GM12878 (cell line): ENCODE measurements around the gene CSF2. TPM values are rescaled to one million over a fixed set of nuclear protein-coding genes. Genes with fewer than 3 reads are reported as not detected.

ENCODE experiments used
- ATAC-seq: fragments of 200-7000 bp; cut with Tn5 transposase; 3 replicates; pipeline ENCODE4 v1.9.1; 2020; ENCODE audit warnings: mild to moderate bottlenecking, moderate library complexity
- BruUV-seq: library from RNA; stranded (reverse); fragments of 400-500 nt; replicated peaks from 2 replicates; lab custom pipeline; 2021; lab: Mats Ljungman, UMichigan
- CTCF ChIA-PET: fragments of 300-600 bp; sonication (Branson Sonifier 250); formaldehyde crosslinking; extraction: SDS; loops from one replicate; lab custom pipeline; 2021; ENCODE audit warnings: inconsistent platforms; lab: Yijun Ruan, JAX
- POLR2A ChIA-PET: fragments of 350-600 bp; formaldehyde crosslinking; extraction: SDS; loops from one replicate; lab custom pipeline; 2021; ENCODE audit warnings: inconsistent platforms; lab: Charles Lee
- RAD21 ChIA-PET: fragments of 300-600 bp; sonication (Branson Sonifier 250); formaldehyde crosslinking; loops from one replicate; lab custom pipeline; 2023; ENCODE audit warnings: antibody characterized with exemption; ENCODE audit not compliant: unreplicated experiment; lab: Charles Lee
- SMC1A ChIA-PET: fragments of 300-600 bp; sonication (Branson Sonifier 250); formaldehyde crosslinking; loops from one replicate; lab custom pipeline; 2023; ENCODE audit not compliant: unreplicated experiment, uncharacterized antibody; lab: Charles Lee
- DNase-seq: peaks from one replicate; pipeline ENCODE4 v3.0.0-alpha.2; 2011; ENCODE audit warnings: low read depth, low spot score
- FAIRE-seq: peaks from 3 replicates; lab custom pipeline; 2011; peaks lifted over from hg19 to GRCh38; lab: Jason Lieb, UNC
- H2AFZ ChIP-seq: 2 replicates; pipeline ENCODE4 v1.6.0; 2011; ENCODE audit warnings: low read depth, low read length, control low read depth; ENCODE audit not compliant: control insufficient read depth
- H3K27ac ChIP-seq: 2 replicates; pipeline ENCODE4 v1.5.1; 2011; ENCODE audit warnings: control low read depth; ENCODE audit not compliant: control insufficient read depth, insufficient read depth
- H3K27me3 ChIP-seq, 2 experiments: replicated peaks in 1 of 2; 2 replicates each; pipeline versions ENCODE4 v1.6.0 to v1.6.1; 2011; ENCODE audit warnings: low read length in 1 of 2; ENCODE audit not compliant: control insufficient read depth in 2 of 2, insufficient read depth in 2 of 2
- H3K36me3 ChIP-seq, 2 experiments: 2 replicates each; pipeline ENCODE4 v1.5.1; 2011; ENCODE audit warnings: low read length in 1 of 2; ENCODE audit not compliant: control insufficient read depth in 2 of 2, insufficient read depth in 2 of 2
- H3K4me1 ChIP-seq: 2 replicates; pipeline ENCODE4 v1.6.1; 2011; ENCODE audit warnings: mild to moderate bottlenecking, low read length, moderate library complexity, mixed read lengths; ENCODE audit not compliant: control insufficient read depth, insufficient read depth
- H3K4me2 ChIP-seq: 2 replicates; pipeline ENCODE4 v1.6.0; 2011; ENCODE audit warnings: control low read depth; ENCODE audit not compliant: control insufficient read depth, insufficient read depth
- H3K4me3 ChIP-seq: fragments of 200-600 bp; sonication (generic); 2 replicates; pipeline ENCODE4 v1.5.1; 2016
- H3K79me2 ChIP-seq: 2 replicates; pipeline ENCODE4 v1.6.0; 2011; ENCODE audit warnings: low read length; ENCODE audit not compliant: control insufficient read depth, insufficient read depth
- H3K9ac ChIP-seq: 2 replicates; pipeline ENCODE4 v1.8.0; 2011; ENCODE audit warnings: low read length, control low read depth, mixed read lengths; ENCODE audit not compliant: control insufficient read depth, insufficient read depth
- H3K9me3 ChIP-seq: replicated peaks from 3 replicates; pipeline ENCODE4 v1.5.1; 2011; ENCODE audit warnings: mild to moderate bottlenecking, low read length; ENCODE audit not compliant: control insufficient read depth, insufficient read depth
- H4K20me1 ChIP-seq: 2 replicates; pipeline ENCODE4 v1.6.0; 2011; ENCODE audit not compliant: control insufficient read depth, insufficient read depth
- BMI1 ChIP-seq: fragments of 450-650 bp; IDR thresholded peaks from 2 replicates; pipeline ENCODE4 v1.6.1; 2016; ENCODE audit warnings: mild to moderate bottlenecking, moderate library complexity, borderline replicate concordance
- CHD1 ChIP-seq: IDR thresholded peaks from 2 replicates; pipeline ENCODE4 v1.6.1; 2012; ENCODE audit warnings: low read depth, low read length, improper control_type of control experiment
- JUND ChIP-seq: IDR thresholded peaks from 2 replicates; pipeline ENCODE4 v1.6.1; 2012; ENCODE audit warnings: low read depth, mild to moderate bottlenecking, low read length, improper control_type of control experiment, moderate library complexity
- RUNX3 ChIP-seq: IDR thresholded peaks from 2 replicates; pipeline ENCODE4 v1.6.1; 2012; ENCODE audit warnings: low read length, inconsistent platforms
- SMAD1 ChIP-seq: fragments of 450-650 bp; IDR thresholded peaks from 2 replicates; pipeline ENCODE4 v1.6.1; 2018; ENCODE audit warnings: mild to moderate bottlenecking, low read depth; ENCODE audit not compliant: partially characterized antibody
- TBL1XR1 ChIP-seq: IDR thresholded peaks from 2 replicates; pipeline ENCODE4 v1.6.1; 2012; ENCODE audit warnings: low read depth, low read length, improper control_type of control experiment
- ZNF207 ChIP-seq: fragments of 450-650 bp; IDR thresholded peaks from 2 replicates; pipeline ENCODE4 v1.6.1; 2014; ENCODE audit warnings: antibody characterized with exemption, mild to moderate bottlenecking, borderline replicate concordance
- WGBS: methylation state at CpG from one replicate; pipeline ENCODE4 v1.1.6; 2016; ENCODE audit warnings: low lambda C conversion rate; ENCODE audit not compliant: insufficient replicate concordance, insufficient coverage; ENCODE audit errors: missing lambda C conversion rate; 5-methylcytosine and 5-hydroxymethylcytosine counted together
- in situ Hi-C: fragments of 300-500 bp; cut with MboI; formaldehyde crosslinking; loops from 9 replicates; pipeline ENCODE4 v1.14.3; 2018; ENCODE audit warnings: mixed read lengths
- intact Hi-C: fragments of 100-400 bp; cut with micrococcal nuclease; formaldehyde crosslinking; loops from one replicate; pipeline ENCODE4 v1.14.2; 2022; ENCODE audit not compliant: unreplicated experiment
- polyA plus RNA-seq, 11 experiments: library from polyadenylated mRNA; depleted of rRNA in 4 of 11; unstranded in 6 of 11; stranded (reverse) in 5 of 11; fragments of >200 nt; fragmentation: Nextera tagmentation in 4 of 11; fragmentation: Illumina TruSeq in 1 of 11; extraction: Ambion mirVana in 4 of 11; extraction: Trizol in 1 of 11; gene quantifications; 1 replicate in 1 of 11; 2 replicates in 10 of 11; pipeline versions ENCODE4 v1.2.1 to v1.2.3, GENCODE V29; 2011 to 2016; ENCODE audit warnings: inconsistent platforms in 2 of 11, missing spikeins in 2 of 11, low read depth in 1 of 11
- total RNA-seq, 4 experiments: library from RNA; depleted of rRNA in 3 of 4; stranded (reverse); fragments of >200 nt in 3 of 4; fragmentation: Illumina TruSeq in 1 of 4; extraction: Trizol in 1 of 4; gene quantifications; 2 replicates each; pipeline versions ENCODE4 v1.2.1 to v1.2.3, GENCODE V29; 2013 to 2021
- TF ChIP-seq, protein P1 (sequence below): fragments of 450-650 bp; formaldehyde crosslinking; IDR thresholded peaks from 2 replicates; pipeline ENCODE4 v1.4.0; 2022; ENCODE audit warnings: mild to moderate bottlenecking, moderate library complexity

Gene CSF2
- total and polyA plus RNA-seq, 10 of the 15 experiments (the other 5 are each of a cell fraction or from before 2014, with no cell fraction given), result 0.15 to 2.0 (median 0.69) TPM; not detected in 2

DNA sequence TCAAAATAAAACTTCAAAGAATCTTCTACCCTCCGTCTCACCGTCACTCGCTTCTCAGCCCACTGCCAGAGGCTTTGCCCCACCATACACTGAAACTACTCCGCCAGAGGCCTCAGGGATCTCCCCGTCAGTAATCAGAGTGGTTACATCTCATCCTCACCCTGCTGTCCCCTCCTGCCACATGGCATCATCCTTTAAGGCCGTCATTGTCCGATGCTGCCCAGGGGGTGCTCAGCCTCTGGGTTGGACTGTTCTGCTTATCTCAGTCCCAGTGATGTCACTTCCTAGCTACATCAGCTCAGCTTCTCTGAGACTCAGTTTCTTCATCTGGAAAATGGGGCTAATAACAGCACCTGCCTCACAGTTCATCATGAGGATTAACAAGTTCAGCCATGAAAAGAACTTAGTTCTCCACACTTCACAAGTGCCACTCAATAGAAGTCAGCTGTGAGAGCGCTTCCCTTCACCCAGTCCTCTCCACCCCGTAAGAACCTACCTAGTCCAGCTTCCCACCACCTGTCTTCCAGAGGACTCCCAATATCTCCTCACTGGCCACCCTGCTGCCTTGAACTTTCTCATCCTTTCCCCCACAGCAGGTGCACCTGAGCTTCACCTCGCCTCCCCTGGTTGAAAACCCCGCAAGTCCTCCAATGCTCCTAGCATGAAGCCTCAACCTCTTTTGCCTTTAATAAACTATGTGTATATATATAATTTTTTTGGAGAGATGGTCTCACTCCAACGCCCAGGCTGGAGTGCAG, 15.9 kb upstream of the CSF2 start (continued):
- TF ChIP-seq, protein P1, sequence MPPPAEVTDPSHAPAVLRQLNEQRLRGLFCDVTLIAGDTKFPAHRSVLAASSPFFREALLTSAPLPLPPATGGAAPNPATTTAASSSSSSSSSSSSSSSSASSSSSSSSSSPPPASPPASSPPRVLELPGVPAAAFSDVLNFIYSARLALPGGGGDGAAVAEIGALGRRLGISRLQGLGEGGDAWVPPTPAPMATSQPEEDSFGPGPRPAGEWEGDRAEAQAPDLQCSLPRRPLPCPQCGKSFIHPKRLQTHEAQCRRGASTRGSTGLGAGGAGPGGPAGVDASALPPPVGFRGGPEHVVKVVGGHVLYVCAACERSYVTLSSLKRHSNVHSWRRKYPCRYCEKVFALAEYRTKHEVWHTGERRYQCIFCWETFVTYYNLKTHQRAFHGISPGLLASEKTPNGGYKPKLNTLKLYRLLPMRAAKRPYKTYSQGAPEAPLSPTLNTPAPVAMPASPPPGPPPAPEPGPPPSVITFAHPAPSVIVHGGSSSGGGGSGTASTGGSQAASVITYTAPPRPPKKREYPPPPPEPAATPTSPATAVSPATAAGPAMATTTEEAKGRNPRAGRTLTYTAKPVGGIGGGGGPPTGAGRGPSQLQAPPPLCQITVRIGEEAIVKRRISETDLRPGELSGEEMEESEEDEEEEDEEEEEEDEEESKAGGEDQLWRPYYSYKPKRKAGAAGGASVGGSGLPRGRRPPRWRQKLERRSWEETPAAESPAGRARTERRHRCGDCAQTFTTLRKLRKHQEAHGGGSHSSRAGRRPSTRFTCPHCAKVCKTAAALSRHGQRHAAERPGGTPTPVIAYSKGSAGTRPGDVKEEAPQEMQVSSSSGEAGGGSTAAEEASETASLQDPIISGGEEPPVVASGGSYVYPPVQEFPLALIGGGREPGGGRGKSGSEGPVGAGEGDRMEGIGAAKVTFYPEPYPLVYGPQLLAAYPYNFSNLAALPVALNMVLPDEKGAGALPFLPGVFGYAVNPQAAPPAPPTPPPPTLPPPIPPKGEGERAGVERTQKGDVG (CRISPR knock-in tag), result no peak
- no peak for TF ChIP-seq BMI1
- no peak for TF ChIP-seq SMAD1

DNA sequence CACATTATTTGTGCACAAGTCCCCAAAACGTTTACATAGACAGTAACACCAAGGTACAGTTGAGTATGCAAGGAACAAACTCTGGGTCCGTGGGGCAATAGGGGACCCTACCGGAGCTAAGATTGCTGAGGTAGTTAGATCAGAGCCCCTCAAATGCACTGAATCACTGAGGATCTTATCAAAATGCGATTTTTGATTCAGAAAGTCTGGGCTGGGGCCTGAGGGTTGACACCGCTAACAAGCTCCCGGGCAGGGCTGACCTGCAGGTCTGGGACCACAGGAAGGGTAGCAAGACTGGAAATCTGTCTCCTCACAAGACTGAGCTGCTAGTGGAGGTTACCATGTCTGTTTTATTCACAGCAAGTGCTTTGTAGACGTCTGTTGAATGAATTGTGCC, 14.9 kb upstream of the CSF2 start:
- 40% methylated on average over 7 of the region's 7 CpGs for WGBS
- Histone ChIP-seq H3K4me3 (no peak overlapping the region), H3K9ac (no peak overlapping the region), H3K79me2 (no peaks in the 10 kb centered on the region), H3K27ac (no peak overlapping the region), H3K27me3 (peaks cover 0 to 2% of the 10 kb centered on the region in 2 experiments; a peak in 2 of 4 replicates), H3K4me1 (no peaks in the 10 kb centered on the region), H4K20me1 (no peaks in the 10 kb centered on the region), H3K4me2 (no peak overlapping the region), H2AFZ (no peak overlapping the region), H3K9me3 (no peaks in the 10 kb centered on the region), H3K36me3 (no peaks in the 10 kb centered on the region)
- in situ Hi-C loops (no loop called here), intact Hi-C loops (no loop called here)
- ChIA-PET RAD21 (no interaction called here), POLR2A (no interaction called here), SMC1A (no interaction called here), CTCF (interaction anchor here (0.5 to 0.7 kb wide), 2 partner anchors 17 to 266 kb away, joined by 3 to 4 read pairs; no protein-coding TSS in a partner anchor)
- TF ChIP-seq TBL1XR1, result no peak
- TF ChIP-seq ZNF207, result no peak
- no peak for TF ChIP-seq CHD1
- TF ChIP-seq JUND, result no peak
- TF ChIP-seq RUNX3, result no peak
- ATAC-seq (no peak), DNase-seq (no peak), FAIRE-seq (no peak)
- BruUV-seq, result no TSS peak
